Keratinocyte (primary cell): Measurements from ENCODE around the gene KIF1B.

Experiments used
- CTCF ChIP-seq, 3 experiments: IDR thresholded peaks in 1 of 3; conservative IDR thresholded peaks in 1 of 3; optimal IDR thresholded peaks in 1 of 3; 2 replicates in 2 of 3; 3 replicates in 1 of 3; pipeline versions ENCODE3 to v1.5.1; 2011; ENCODE audit warnings: low read length in 3 of 3, mild to moderate bottlenecking in 3 of 3, moderate library complexity in 2 of 3, control low read depth in 1 of 3, inconsistent platforms in 1 of 3; ENCODE audit not compliant: insufficient read depth in 2 of 3; ENCODE audit errors: extremely low read depth in 1 of 3
- EZH2 ChIP-seq: IDR thresholded peaks from one replicate; pipeline ENCODE4 v1.6.1; 2012; ENCODE audit warnings: inconsistent platforms, mild to moderate bottlenecking, low read length, moderate library complexity

GRCh38 chr1:10338611-10339010 lies 128.2 kb downstream of the KIF1B start:
- TF ChIP-seq CTCF (optimal IDR thresholded peaks at IDR 0.05 in 1 of 3, IDR thresholded peaks at IDR 0.05 in 1 of 3, conservative IDR thresholded peaks at IDR 0.05 in 1 of 3; ENCODE audit: extremely low read depth in 1 of 3, insufficient read depth in 2 of 3, low read length in 3 of 3) (no peak), EZH2 (no peak)
